ENCODE measurements around the gene CBFA2T2.
"Not testable (repeated sequence)": the region's sequence is repeated elsewhere in the genome, so short reads cannot be mapped to it uniquely, and the experiment has no call there.

DNA sequence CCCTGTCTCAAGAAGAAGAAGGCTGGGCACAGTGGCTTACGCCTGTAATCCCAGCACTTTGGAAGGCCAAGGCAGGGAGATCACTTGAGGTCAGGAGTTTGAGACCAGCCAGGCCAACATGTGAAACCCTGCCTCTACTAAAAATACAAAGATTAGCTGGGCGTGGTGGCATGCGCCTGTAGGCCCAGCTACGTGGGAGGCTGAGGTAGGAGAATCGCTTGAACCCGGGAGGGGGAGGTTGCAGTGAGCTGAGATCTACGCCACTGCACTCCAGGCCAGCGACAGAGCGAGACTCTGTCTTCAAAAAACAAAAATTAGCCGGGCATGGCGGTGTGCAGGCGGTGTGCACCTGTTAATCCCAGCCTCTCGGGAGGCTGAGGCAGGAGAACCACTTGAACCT lies 22.0 kb downstream of the CBFA2T2 start:
- TF ChIP-seq, protein P1, sequence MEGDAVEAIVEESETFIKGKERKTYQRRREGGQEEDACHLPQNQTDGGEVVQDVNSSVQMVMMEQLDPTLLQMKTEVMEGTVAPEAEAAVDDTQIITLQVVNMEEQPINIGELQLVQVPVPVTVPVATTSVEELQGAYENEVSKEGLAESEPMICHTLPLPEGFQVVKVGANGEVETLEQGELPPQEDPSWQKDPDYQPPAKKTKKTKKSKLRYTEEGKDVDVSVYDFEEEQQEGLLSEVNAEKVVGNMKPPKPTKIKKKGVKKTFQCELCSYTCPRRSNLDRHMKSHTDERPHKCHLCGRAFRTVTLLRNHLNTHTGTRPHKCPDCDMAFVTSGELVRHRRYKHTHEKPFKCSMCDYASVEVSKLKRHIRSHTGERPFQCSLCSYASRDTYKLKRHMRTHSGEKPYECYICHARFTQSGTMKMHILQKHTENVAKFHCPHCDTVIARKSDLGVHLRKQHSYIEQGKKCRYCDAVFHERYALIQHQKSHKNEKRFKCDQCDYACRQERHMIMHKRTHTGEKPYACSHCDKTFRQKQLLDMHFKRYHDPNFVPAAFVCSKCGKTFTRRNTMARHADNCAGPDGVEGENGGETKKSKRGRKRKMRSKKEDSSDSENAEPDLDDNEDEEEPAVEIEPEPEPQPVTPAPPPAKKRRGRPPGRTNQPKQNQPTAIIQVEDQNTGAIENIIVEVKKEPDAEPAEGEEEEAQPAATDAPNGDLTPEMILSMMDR (conservative IDR thresholded peaks at IDR 0.05) = not testable (repeated sequence)
- TF ChIP-seq ZFX (IDR thresholded peaks at IDR 0.05) = not testable (repeated sequence)
